CMK (cell line): ENCODE data around the gene KCTD21.
"Not testable (repeated sequence)": the region's sequence is repeated elsewhere in the genome, so short reads cannot be mapped to it uniquely, and the experiment has no call there.

Experiments used
- DNase-seq: peaks from one replicate; pipeline ENCODE4 v3.0.0-alpha.2; 2010; ENCODE audit warnings: low read depth

KCTD21 gene

GRCh38 chr11:78175862-78176261 lies 12.6 kb downstream of the KCTD21 start:
- not testable (repeated sequence) for DNase-seq

- no peak for DNase-seq
Measured at GRCh38 chr11:78171951-78172350, 16.5 kb downstream of the KCTD21 start.

- DNase-seq, result no peak
Measured at GRCh38 chr11:78170874-78171549, 17.4 kb downstream of the KCTD21 start.

- no peak for DNase-seq
Measured at GRCh38 chr11:78170413-78170812, 18.0 kb downstream of the KCTD21 start.

GRCh38 chr11:78168539-78169477 lies 19.6 kb downstream of the KCTD21 start:
- DNase-seq, result no peak

- DNase-seq, result no peak
Measured at GRCh38 chr11:78166855-78167469, 21.5 kb downstream of the KCTD21 start.

GRCh38 chr11:78164471-78164870 lies 24.0 kb downstream of the KCTD21 start:
- DNase-seq, result no peak

- DNase-seq, result no peak
Measured at GRCh38 chr11:78163828-78164227, 24.6 kb downstream of the KCTD21 start.

GRCh38 chr11:78161962-78162371 lies 26.5 kb downstream of the KCTD21 start:
- no peak for DNase-seq

- DNase-seq, result no peak
Measured at GRCh38 chr11:78161346-78161745, 27.1 kb downstream of the KCTD21 start.

- no peak for DNase-seq
Measured at GRCh38 chr11:78160557-78160956, 27.9 kb downstream of the KCTD21 start.

GRCh38 chr11:78158987-78159652 lies 29.3 kb downstream of the KCTD21 start:
- no peak for DNase-seq

- DNase-seq, result no peak
Measured at GRCh38 chr11:78156127-78156844, 32.1 kb downstream of the KCTD21 start.

- DNase-seq, result no peak
Measured at GRCh38 chr11:78151804-78152203, 36.6 kb downstream of the KCTD21 start.

GRCh38 chr11:78150754-78151153 lies 37.7 kb downstream of the KCTD21 start:
- DNase-seq, result no peak

GRCh38 chr11:78150346-78150745 lies 38.1 kb downstream of the KCTD21 start:
- no peak for DNase-seq

GRCh38 chr11:78149646-78150045 lies 38.8 kb downstream of the KCTD21 start:
- no peak for DNase-seq

- DNase-seq, result no peak
Measured at GRCh38 chr11:78147807-78148206, 40.6 kb downstream of the KCTD21 start.

- no peak for DNase-seq
Measured at GRCh38 chr11:78145511-78146025, 42.9 kb downstream of the KCTD21 start.

GRCh38 chr11:78140392-78141077 lies 47.9 kb downstream of the KCTD21 start:
- DNase-seq, result no peak
